IMR-90 (cell line): ENCODE measurements around the gene DENND1A. TPM values are rescaled to one million over a fixed set of nuclear protein-coding genes. Genes with fewer than 3 reads are reported as not detected.

Source experiments
- ATAC-seq: fragments of 200-7000 bp; cut with Tn5 transposase; 2 replicates; pipeline ENCODE4 v1.9.1; 2020; ENCODE audit warnings: low read depth, mild to moderate bottlenecking, moderate library complexity
- BruUV-seq: library from RNA; stranded (reverse); fragments of 400-500 nt; replicated peaks from 2 replicates; lab custom pipeline; 2021; lab: Mats Ljungman, UMichigan
- CTCF ChIA-PET: fragments of 300-600 bp; formaldehyde crosslinking; extraction: SDS; loops from one replicate; lab custom pipeline; 2021; ENCODE audit warnings: antibody characterized with exemption; lab: Yijun Ruan, JAX
- POLR2A ChIA-PET: fragments of 300-600 bp; sonication (Branson Sonifier 250); formaldehyde crosslinking; loops from one replicate; lab custom pipeline; 2022; ENCODE audit warnings: antibody characterized with exemption; ENCODE audit not compliant: unreplicated experiment; lab: Charles Lee
- DNase-seq: peaks from one replicate; pipeline ENCODE4 v3.0.0; 2013
- H2AFZ ChIP-seq: replicated peaks from 2 replicates; pipeline ENCODE3; 2013; ENCODE audit warnings: low read length, mild to moderate bottlenecking; ENCODE audit not compliant: poor library complexity
- H2AK5ac ChIP-seq: 2 replicates; pipeline ENCODE4 v1.6.1; 2013; ENCODE audit warnings: low read depth, low read length, inconsistent platforms
- H2AK9ac ChIP-seq: replicated peaks from 2 replicates; pipeline ENCODE3; 2013; ENCODE audit warnings: mild to moderate bottlenecking, low read depth, low read length, moderate library complexity; ENCODE audit not compliant: poor library complexity
- H2BK120ac ChIP-seq: 2 replicates; pipeline ENCODE4 v1.6.1; 2013; ENCODE audit warnings: low read depth, low read length, inconsistent platforms
- H2BK15ac ChIP-seq: 3 replicates; pipeline ENCODE4 v1.6.1; 2013; ENCODE audit warnings: low read depth, low read length, inconsistent platforms
- H2BK20ac ChIP-seq: 2 replicates; pipeline ENCODE4 v1.6.1; 2013; ENCODE audit warnings: low read depth, mild to moderate bottlenecking, inconsistent platforms, low read length, moderate library complexity
- H2BK5ac ChIP-seq: 2 replicates; pipeline ENCODE4 v1.6.1; 2013; ENCODE audit warnings: mild to moderate bottlenecking, low read depth, low read length, inconsistent platforms; ENCODE audit not compliant: poor library complexity, severe bottlenecking
- H3K14ac ChIP-seq: replicated peaks from 2 replicates; pipeline ENCODE4 v1.6.1; 2013; ENCODE audit warnings: low read depth, low read length, inconsistent platforms
- H3K18ac ChIP-seq: 2 replicates; pipeline ENCODE4 v1.6.1; 2013; ENCODE audit warnings: low read depth, low read length, control low read depth
- H3K23ac ChIP-seq: 2 replicates; pipeline ENCODE4 v1.6.1; 2013; ENCODE audit warnings: low read depth, low read length, inconsistent platforms
- H3K27ac ChIP-seq: 2 replicates; pipeline ENCODE4 v1.5.1; 2013; ENCODE audit warnings: mild to moderate bottlenecking, control low read depth, low read length; ENCODE audit not compliant: insufficient read depth
- H3K27me3 ChIP-seq: 2 replicates; pipeline ENCODE4 v1.6.1; 2013; ENCODE audit warnings: low read length; ENCODE audit not compliant: control insufficient read depth, insufficient read depth
- H3K36me3 ChIP-seq: 2 replicates; pipeline ENCODE4 v1.6.1; 2013; ENCODE audit warnings: low read length, mixed read lengths; ENCODE audit not compliant: control insufficient read depth, insufficient read depth
- H3K4ac ChIP-seq: 2 replicates; pipeline ENCODE4 v1.6.1; 2013; ENCODE audit warnings: low read depth, low read length, inconsistent platforms
- H3K4me1 ChIP-seq: 2 replicates; pipeline ENCODE4 v1.6.1; 2013; ENCODE audit warnings: low read length, mixed read lengths; ENCODE audit not compliant: control insufficient read depth, insufficient read depth
- H3K4me2 ChIP-seq: 2 replicates; pipeline ENCODE4 v1.6.1; 2013; ENCODE audit warnings: low read depth, mild to moderate bottlenecking, control low read depth, low read length, moderate library complexity
- H3K4me3 ChIP-seq: 2 replicates; pipeline ENCODE4 v1.5.1; 2013; ENCODE audit warnings: low read depth, mild to moderate bottlenecking, control low read depth, low read length, moderate library complexity; ENCODE audit not compliant: insufficient read depth
- H3K56ac ChIP-seq: 2 replicates; pipeline ENCODE4 v1.6.1; 2013; ENCODE audit warnings: low read length, inconsistent platforms; ENCODE audit not compliant: insufficient read depth; ENCODE audit errors: extremely low read depth
- H3K79me1 ChIP-seq, 2 experiments: 2 replicates each; pipeline ENCODE4 v1.6.1; 2013; ENCODE audit warnings: low read length in 2 of 2, inconsistent platforms in 1 of 2, low read depth in 1 of 2
- H3K9ac ChIP-seq: 2 replicates; pipeline ENCODE4 v1.6.1; 2013; ENCODE audit warnings: low read depth, low read length, control low read depth
- H3K9me1 ChIP-seq: 2 replicates; pipeline ENCODE4 v1.6.1; 2013; ENCODE audit warnings: low read length, inconsistent platforms; ENCODE audit not compliant: insufficient read depth
- H3K9me3 ChIP-seq: 2 replicates; pipeline ENCODE4 v1.6.1; 2013; ENCODE audit warnings: low read length; ENCODE audit not compliant: control insufficient read depth, insufficient read depth
- H4K20me1 ChIP-seq: 2 replicates; pipeline ENCODE4 v1.6.1; 2013; ENCODE audit warnings: low read length, inconsistent platforms; ENCODE audit not compliant: insufficient read depth
- H4K5ac ChIP-seq: 2 replicates; pipeline ENCODE4 v1.6.1; 2013; ENCODE audit warnings: mild to moderate bottlenecking, low read depth, low read length, control low read depth
- H4K8ac ChIP-seq, 2 experiments: 2 replicates each; pipeline ENCODE4 v1.6.1; 2013; ENCODE audit warnings: low read depth in 2 of 2, low read length in 2 of 2, control low read depth in 1 of 2, inconsistent platforms in 1 of 2
- H4K91ac ChIP-seq: 2 replicates; pipeline ENCODE4 v1.6.1; 2013; ENCODE audit warnings: low read depth, low read length, inconsistent platforms; ENCODE audit not compliant: insufficient read depth
- BHLHE40 ChIP-seq: fragments of 150-350 bp; IDR thresholded peaks from 2 replicates; pipeline ENCODE4 v1.6.1; 2016; ENCODE audit warnings: mild to moderate bottlenecking, low read depth, low read length
- CEBPB ChIP-seq: IDR thresholded peaks from 2 replicates; pipeline ENCODE4 v1.6.1; 2012; ENCODE audit warnings: low read depth, low read length, improper control_type of control experiment
- CHD1 ChIP-seq: IDR thresholded peaks from 2 replicates; pipeline ENCODE4 v1.6.1; 2012; ENCODE audit warnings: low read depth, low read length, improper control_type of control experiment
- MAFK ChIP-seq: IDR thresholded peaks from 2 replicates; pipeline ENCODE4 v1.6.1; 2012; ENCODE audit warnings: low read depth, low read length, improper control_type of control experiment
- MAZ ChIP-seq: IDR thresholded peaks from 2 replicates; pipeline ENCODE4 v1.6.1; 2012; ENCODE audit warnings: low read depth, mild to moderate bottlenecking, low read length, improper control_type of control experiment, moderate library complexity, borderline replicate concordance
- MXI1 ChIP-seq: IDR thresholded peaks from 2 replicates; pipeline ENCODE4 v1.6.1; 2012; ENCODE audit warnings: low read depth, mild to moderate bottlenecking, low read length, moderate library complexity, borderline replicate concordance
- NFE2L2 ChIP-seq: fragments of 150-350 bp; IDR thresholded peaks from 2 replicates; pipeline ENCODE4 v1.6.1; 2016; ENCODE audit warnings: low read depth, mild to moderate bottlenecking, low read length
- POLR2A ChIP-seq: IDR thresholded peaks from 2 replicates; pipeline ENCODE4 v1.6.1; 2012; ENCODE audit warnings: mild to moderate bottlenecking, low read depth, low read length
- RAD21 ChIP-seq: IDR thresholded peaks from 2 replicates; pipeline ENCODE4 v1.6.1; 2012; ENCODE audit warnings: low read length, improper control_type of control experiment
- RCOR1 ChIP-seq: IDR thresholded peaks from 2 replicates; pipeline ENCODE4 v1.6.1; 2012; ENCODE audit warnings: mild to moderate bottlenecking, low read length, improper control_type of control experiment; ENCODE audit not compliant: insufficient replicate concordance
- RFX5 ChIP-seq: IDR thresholded peaks from 2 replicates; pipeline ENCODE4 v1.8.0; 2012; ENCODE audit warnings: low read depth, mild to moderate bottlenecking, low read length, moderate library complexity
- SMC3 ChIP-seq: fragments of 150-350 bp; IDR thresholded peaks from 2 replicates; pipeline ENCODE4 v1.6.1; 2016; ENCODE audit warnings: low read depth, mild to moderate bottlenecking, antibody characterized with exemption, low read length, moderate library complexity
- WGBS, 2 experiments: methylation state at CpG; one replicate each; pipeline versions ENCODE4 v1.1.5 to v1.1.7; 2013; ENCODE audit warnings: missing lambda C conversion rate in 2 of 2; ENCODE audit not compliant: insufficient read length in 1 of 2; ENCODE audit errors: extremely low coverage in 2 of 2; 5-methylcytosine and 5-hydroxymethylcytosine counted together
- dilution Hi-C: fragments of 300-500 bp; cut with HindIII; formaldehyde crosslinking; loops from one replicate; pipeline ENCODE4 v1.14.3; 2018; ENCODE audit warnings: low sequenced_read_pairs; ENCODE audit not compliant: unreplicated experiment
- in situ Hi-C: fragments of 300-500 bp; cut with MboI; formaldehyde crosslinking; loops from 3 replicates; pipeline ENCODE4 v1.14.3; 2019; ENCODE audit warnings: low sequenced_read_pairs, inconsistent platforms, mixed read lengths
- intact Hi-C: fragments of 100-400 bp; cut with micrococcal nuclease; formaldehyde crosslinking; loops from 2 replicates; pipeline ENCODE4 v1.10.0; 2022
- polyA plus RNA-seq, 3 experiments: library from polyadenylated mRNA; depleted of rRNA; stranded (reverse); fragments of >200 nt; gene quantifications; 2 replicates each; pipeline ENCODE4 v1.2.3, GENCODE V29; 2012; ENCODE audit warnings: low replicate concordance in 1 of 3
- total RNA-seq: library from RNA; depleted of rRNA; stranded (reverse); fragments of >200 nt; gene quantifications from 2 replicates; pipeline ENCODE4 v1.2.3, GENCODE V29; 2012
- TF ChIP-seq, protein P1 (sequence below): fragments of 150-350 bp; IDR thresholded peaks from 2 replicates; pipeline ENCODE4 v1.6.1; 2016; ENCODE audit warnings: low read depth, mild to moderate bottlenecking, low read length, moderate library complexity, borderline replicate concordance
- TF ChIP-seq, protein P2 (sequence below): conservative IDR thresholded peaks from 2 replicates; pipeline ENCODE4 v1.5.1; 2012; ENCODE audit warnings: mild to moderate bottlenecking, low read depth, low read length, improper control_type of control experiment
- TF ChIP-seq, protein P3 (sequence below): fragments of 150-350 bp; IDR thresholded peaks from 2 replicates; pipeline ENCODE4 v1.6.1; 2017; ENCODE audit warnings: mild to moderate bottlenecking, antibody characterized with exemption, low read length, low read depth

The DENND1A gene
- total and polyA plus RNA-seq, 2 of the 4 experiments (the other 2 are of a cell fraction) = 21.4 to 27.6 TPM

DNA sequence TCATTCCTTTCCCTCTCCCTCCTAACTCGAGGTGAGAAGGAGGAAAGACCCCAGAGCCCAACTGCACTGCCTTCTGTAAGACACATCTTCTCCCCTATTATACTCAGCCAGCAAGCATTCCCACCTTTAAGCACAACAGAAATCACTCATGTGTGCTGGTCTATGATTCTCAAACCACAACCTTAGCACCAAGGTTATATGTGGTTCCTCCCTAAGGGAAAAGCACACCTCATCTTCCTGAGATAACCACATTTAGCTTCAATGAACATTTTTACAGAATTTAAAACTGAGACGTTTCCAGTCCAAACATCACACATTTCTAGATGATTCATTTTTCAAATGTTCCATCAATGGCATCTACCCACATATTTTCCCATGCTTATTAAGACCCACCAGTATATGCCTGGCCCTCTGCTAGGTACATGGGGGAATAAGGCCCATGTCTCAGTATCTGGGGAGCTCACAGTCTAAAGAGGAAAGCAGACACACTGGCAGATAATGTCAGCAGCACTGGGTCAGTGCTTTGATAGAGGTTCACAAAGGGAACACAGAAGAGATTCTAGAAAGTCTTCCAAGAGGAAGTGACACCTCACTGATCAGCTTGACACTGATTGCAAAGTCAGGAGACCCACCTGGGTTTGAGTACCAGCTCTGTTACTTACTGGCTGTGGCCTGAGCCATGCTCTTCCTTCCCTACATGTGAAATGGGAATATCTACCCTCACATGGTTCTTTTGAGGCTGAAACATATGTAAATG, 245.4 kb downstream of the DENND1A start:
- Histone ChIP-seq H3K4me2 (no peak overlapping the region), H4K8ac (no peak overlapping the region), H3K27ac (no peak overlapping the region), H3K4me3 (no peak overlapping the region), H3K9me1 (peaks cover 2% of the 10 kb centered on the region; the same call in 1 of the 2 replicates), H3K4ac (no peak overlapping the region), H2AFZ (no peak overlapping the region), H2BK120ac (no peak overlapping the region), H4K5ac (no peak overlapping the region), H4K91ac (no peak overlapping the region), H3K9ac (no peak overlapping the region), H3K23ac (no peak overlapping the region), H3K56ac (no peak overlapping the region), H3K27me3 (no peaks in the 10 kb centered on the region), H2BK5ac (no peak overlapping the region), H3K18ac (no peak overlapping the region), H3K9me3 (no peaks in the 10 kb centered on the region), H4K20me1 (0 out of 2 replicates have a peak, but pooled peaks cover 3% of the 10 kb centered on the region), H3K4me1 (peaks cover 3% of the 10 kb centered on the region; the same call in 1 of the 2 replicates), H3K14ac (no peak overlapping the region), H3K79me1 (no peaks in the 10 kb centered on the region; a peak in 1 of 4 replicates), H3K36me3 (no peaks in the 10 kb centered on the region), H2AK5ac (no peak overlapping the region), H2BK15ac (no peak overlapping the region), H2AK9ac (no peak overlapping the region), H2BK20ac (no peak overlapping the region)
- dilution Hi-C loops = no loop called here
- no peak for DNase-seq
- no TSS peak for BruUV-seq
- 100% methylated on average over 1 of the region's 2 CpGs; no CpG with 5 or more reads in 1 of the 2 experiments for WGBS, 2 experiments
- ChIA-PET CTCF (no interaction called here), POLR2A (no interaction called here)
- intact Hi-C loops = no loop called here
- in situ Hi-C loops = no loop called here
- ATAC-seq = no peak
- TF ChIP-seq MXI1 (no peak), NFE2L2 (no peak), POLR2A (no peak), CHD1 (no peak), RFX5 (no peak), MAZ (no peak), RCOR1 (no peak), SMC3 (no peak), RAD21 (no peak), MAFK (no peak), CEBPB (no peak), BHLHE40 (no peak)
- TF ChIP-seq, protein P1, sequence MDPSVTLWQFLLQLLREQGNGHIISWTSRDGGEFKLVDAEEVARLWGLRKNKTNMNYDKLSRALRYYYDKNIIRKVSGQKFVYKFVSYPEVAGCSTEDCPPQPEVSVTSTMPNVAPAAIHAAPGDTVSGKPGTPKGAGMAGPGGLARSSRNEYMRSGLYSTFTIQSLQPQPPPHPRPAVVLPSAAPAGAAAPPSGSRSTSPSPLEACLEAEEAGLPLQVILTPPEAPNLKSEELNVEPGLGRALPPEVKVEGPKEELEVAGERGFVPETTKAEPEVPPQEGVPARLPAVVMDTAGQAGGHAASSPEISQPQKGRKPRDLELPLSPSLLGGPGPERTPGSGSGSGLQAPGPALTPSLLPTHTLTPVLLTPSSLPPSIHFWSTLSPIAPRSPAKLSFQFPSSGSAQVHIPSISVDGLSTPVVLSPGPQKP = no peak
- TF ChIP-seq, protein P2, sequence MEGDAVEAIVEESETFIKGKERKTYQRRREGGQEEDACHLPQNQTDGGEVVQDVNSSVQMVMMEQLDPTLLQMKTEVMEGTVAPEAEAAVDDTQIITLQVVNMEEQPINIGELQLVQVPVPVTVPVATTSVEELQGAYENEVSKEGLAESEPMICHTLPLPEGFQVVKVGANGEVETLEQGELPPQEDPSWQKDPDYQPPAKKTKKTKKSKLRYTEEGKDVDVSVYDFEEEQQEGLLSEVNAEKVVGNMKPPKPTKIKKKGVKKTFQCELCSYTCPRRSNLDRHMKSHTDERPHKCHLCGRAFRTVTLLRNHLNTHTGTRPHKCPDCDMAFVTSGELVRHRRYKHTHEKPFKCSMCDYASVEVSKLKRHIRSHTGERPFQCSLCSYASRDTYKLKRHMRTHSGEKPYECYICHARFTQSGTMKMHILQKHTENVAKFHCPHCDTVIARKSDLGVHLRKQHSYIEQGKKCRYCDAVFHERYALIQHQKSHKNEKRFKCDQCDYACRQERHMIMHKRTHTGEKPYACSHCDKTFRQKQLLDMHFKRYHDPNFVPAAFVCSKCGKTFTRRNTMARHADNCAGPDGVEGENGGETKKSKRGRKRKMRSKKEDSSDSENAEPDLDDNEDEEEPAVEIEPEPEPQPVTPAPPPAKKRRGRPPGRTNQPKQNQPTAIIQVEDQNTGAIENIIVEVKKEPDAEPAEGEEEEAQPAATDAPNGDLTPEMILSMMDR = no peak
- TF ChIP-seq, protein P3, sequence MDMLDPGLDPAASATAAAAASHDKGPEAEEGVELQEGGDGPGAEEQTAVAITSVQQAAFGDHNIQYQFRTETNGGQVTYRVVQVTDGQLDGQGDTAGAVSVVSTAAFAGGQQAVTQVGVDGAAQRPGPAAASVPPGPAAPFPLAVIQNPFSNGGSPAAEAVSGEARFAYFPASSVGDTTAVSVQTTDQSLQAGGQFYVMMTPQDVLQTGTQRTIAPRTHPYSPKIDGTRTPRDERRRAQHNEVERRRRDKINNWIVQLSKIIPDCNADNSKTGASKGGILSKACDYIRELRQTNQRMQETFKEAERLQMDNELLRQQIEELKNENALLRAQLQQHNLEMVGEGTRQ = no peak
